Neural cell (in vitro differentiated cells): ENCODE measurements around the gene SCYGR2.

Experiments used
- CTCF ChIP-seq: fragments of 450-650 bp; IDR thresholded peaks from 2 replicates; pipeline ENCODE4 v1.5.1; 2014; ENCODE audit warnings: antibody characterized with exemption, mild to moderate bottlenecking, moderate library complexity; ENCODE audit not compliant: poor library complexity, severe bottlenecking
- EP300 ChIP-seq: fragments of 450-650 bp; conservative IDR thresholded peaks from 2 replicates; pipeline ENCODE4 v1.6.1; 2014; ENCODE audit warnings: antibody characterized with exemption, mild to moderate bottlenecking, moderate library complexity; ENCODE audit not compliant: poor library complexity, severe bottlenecking
- POLR2AphosphoS5 ChIP-seq: IDR thresholded peaks from 2 replicates; pipeline ENCODE4 v1.6.1; 2012
- REST ChIP-seq: IDR thresholded peaks from 2 replicates; pipeline ENCODE4 v1.6.1; 2012; ENCODE audit warnings: borderline replicate concordance
- SMC3 ChIP-seq: fragments of 450-650 bp; conservative IDR thresholded peaks from 2 replicates; pipeline ENCODE4 v1.6.1; 2014; ENCODE audit warnings: antibody characterized with exemption, mild to moderate bottlenecking, moderate library complexity; ENCODE audit not compliant: poor library complexity

- no peak for TF ChIP-seq SMC3
- no peak for TF ChIP-seq POLR2AphosphoS5
- TF ChIP-seq CTCF, result no peak
- no peak for TF ChIP-seq EP300
- TF ChIP-seq REST, result no peak
These were observed 22.6 kb upstream of the SCYGR2 start for GRCh38 chr2:227576110-227576509.
